D721Med (cell line): ENCODE data around the gene HBS1L.
A peak's percentile ranks its signal among the peaks of the same experiment; 100 is the strongest.

Experiments used
- DNase-seq: peaks from one replicate; pipeline ENCODE4 v3.0.0; 2011; ENCODE audit warnings: low spot score; ENCODE audit not compliant: insufficient read length
- FAIRE-seq: peaks from 2 replicates; lab custom pipeline; 2011; peaks lifted over from hg19 to GRCh38; lab: Jason Lieb, UNC
- TF ChIP-seq, protein P1 (sequence below): IDR thresholded peaks from 2 replicates; pipeline ENCODE4 v1.5.1; 2012; ENCODE audit warnings: mild to moderate bottlenecking, control low read depth; ENCODE audit not compliant: insufficient read depth; ENCODE audit errors: missing control alignments

Gene HBS1L

GRCh38 chr6:135054569-135055498, at the start of gene HBS1L:
TSS of gene HBS1L (minus strand) at chr6:135054822. CDS start at chr6:135054691, 131 bp downstream.
- DNase-seq (peak; percentile 58), FAIRE-seq (no peak)
- TF ChIP-seq, protein P1, sequence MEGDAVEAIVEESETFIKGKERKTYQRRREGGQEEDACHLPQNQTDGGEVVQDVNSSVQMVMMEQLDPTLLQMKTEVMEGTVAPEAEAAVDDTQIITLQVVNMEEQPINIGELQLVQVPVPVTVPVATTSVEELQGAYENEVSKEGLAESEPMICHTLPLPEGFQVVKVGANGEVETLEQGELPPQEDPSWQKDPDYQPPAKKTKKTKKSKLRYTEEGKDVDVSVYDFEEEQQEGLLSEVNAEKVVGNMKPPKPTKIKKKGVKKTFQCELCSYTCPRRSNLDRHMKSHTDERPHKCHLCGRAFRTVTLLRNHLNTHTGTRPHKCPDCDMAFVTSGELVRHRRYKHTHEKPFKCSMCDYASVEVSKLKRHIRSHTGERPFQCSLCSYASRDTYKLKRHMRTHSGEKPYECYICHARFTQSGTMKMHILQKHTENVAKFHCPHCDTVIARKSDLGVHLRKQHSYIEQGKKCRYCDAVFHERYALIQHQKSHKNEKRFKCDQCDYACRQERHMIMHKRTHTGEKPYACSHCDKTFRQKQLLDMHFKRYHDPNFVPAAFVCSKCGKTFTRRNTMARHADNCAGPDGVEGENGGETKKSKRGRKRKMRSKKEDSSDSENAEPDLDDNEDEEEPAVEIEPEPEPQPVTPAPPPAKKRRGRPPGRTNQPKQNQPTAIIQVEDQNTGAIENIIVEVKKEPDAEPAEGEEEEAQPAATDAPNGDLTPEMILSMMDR = no peak

GRCh38 chr6:135104199-135104598, 49.6 kb upstream of the HBS1L start:
- FAIRE-seq (no peak), DNase-seq (no peak)

DNA sequence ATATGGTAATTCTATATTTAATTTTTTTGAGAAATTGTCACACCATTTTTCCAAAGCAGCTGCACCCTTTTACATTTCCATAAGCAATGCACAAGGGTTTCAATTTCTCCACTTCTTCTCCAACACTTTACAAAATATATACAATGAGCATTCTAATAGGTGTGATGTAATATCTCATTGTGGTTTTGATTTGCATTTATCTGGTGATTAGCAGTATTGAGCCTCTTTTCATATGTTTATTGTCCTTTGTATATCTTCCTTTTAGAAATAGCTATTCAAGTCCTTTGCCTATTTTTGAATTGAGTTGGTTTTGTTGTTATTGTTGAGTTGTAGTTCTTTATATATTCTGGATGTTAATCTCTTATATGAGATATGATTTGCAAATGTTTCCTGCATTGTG, 47.6 kb upstream of the HBS1L start:
- TF ChIP-seq, protein P1 = no peak
- DNase-seq (no peak), FAIRE-seq (no peak)

More at GRCh38 chr6:135104199-135104598, 49.6 kb upstream of the HBS1L start:
- TF ChIP-seq, protein P1 = no peak

DNA sequence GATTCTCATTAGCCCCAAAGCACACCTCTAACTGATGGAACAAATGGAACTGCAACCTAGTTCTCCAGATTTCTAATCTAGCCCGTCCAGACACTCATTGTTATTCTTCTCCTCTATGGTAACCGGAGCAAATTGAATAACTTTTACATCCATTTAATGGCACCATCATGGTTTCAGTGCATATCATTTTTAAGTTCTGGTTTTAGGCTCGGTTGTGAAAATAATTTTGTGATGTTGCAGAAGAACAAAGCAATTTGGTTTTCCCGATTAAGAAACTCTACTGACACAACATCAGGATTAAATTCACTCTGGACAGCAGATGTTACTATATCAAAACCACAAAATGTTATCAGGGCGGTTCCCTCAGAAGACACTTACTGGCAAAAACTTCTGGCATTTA, 42.5 kb upstream of the HBS1L start:
- DNase-seq = no peak
- FAIRE-seq = no peak
- TF ChIP-seq, protein P1 = no peak

DNA sequence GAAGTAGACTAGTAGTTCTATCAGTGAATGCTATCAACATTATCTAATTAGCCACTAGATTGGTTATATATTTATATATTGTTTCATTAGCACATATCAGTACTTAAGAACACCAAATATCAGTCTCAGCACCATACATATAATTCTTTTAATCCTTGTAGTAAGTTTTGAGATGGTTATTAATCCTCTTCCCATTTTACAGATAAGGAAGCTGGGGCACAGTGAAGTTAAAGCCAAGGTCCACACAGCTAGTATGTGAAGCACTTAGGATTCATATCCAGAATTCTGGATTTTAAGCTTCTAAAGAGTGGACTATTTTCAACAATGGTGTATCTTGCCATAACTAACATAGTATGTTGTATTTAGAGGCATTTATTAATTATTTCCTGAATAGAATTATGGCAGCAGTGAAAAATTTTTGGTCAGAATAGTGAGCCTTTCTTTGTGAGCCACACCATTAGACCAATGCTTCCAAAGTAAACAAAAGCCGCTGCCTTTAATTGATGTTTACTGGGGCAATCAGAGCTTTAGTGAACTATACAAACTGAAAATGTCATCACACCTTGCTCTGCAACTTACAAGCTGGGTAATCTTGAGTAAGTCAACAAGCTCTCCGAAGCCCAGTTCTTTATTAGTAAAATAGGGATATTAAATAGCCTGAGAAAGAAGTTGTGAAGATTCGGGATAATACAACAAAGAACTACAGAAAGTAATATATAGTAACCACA, 41.9 kb upstream of the HBS1L start:
- TF ChIP-seq, protein P1 = no peak
- DNase-seq (no peak), FAIRE-seq (no peak)

DNA sequence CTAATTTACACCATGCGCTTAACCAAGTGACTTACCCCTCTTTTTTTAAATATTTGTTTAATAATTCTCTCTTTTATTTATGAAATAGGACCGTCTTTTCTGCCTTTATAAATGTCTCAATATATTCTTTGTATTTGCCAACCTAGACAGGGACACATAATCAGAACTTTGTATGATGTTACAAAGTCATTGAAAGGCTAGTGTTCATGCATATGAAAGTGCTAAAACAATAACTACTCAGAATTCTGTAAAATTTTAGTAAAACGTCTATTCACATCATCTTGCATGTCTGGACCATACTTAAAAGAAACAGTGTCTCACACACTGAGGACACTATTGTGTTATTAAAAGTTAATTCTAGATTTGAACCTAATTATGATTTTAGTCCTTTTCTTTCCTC, 41.1 kb upstream of the HBS1L start:
- DNase-seq = no peak
- TF ChIP-seq, protein P1 = no peak
- no peak for FAIRE-seq
